Astrocyte of the cerebellum (primary cell): Measurements from ENCODE around the gene PWWP2B.
"Not testable (repeated sequence)": the region's sequence is repeated elsewhere in the genome, so short reads cannot be mapped to it uniquely, and the experiment has no call there.

Source experiments
- DNase-seq: peaks from one replicate; pipeline ENCODE4 v3.0.0-alpha.2; 2011; ENCODE audit warnings: low read depth
- H3K4me3 ChIP-seq: 2 replicates; pipeline ENCODE4 v1.5.1; 2011; ENCODE audit warnings: mild to moderate bottlenecking, low read depth, low read length, moderate library complexity
- in situ Hi-C: cut with HindIII; loops from 2 replicates; pipeline ENCODE4 v1.10.0; 2017; ENCODE audit warnings: low sequenced_read_pairs
- TF ChIP-seq, protein P1 (sequence below): IDR thresholded peaks from 2 replicates; pipeline ENCODE4 v1.5.1; 2012; ENCODE audit warnings: low read length, low read depth, moderate library complexity, mild to moderate bottlenecking; ENCODE audit errors: missing control alignments

Gene PWWP2B

DNA sequence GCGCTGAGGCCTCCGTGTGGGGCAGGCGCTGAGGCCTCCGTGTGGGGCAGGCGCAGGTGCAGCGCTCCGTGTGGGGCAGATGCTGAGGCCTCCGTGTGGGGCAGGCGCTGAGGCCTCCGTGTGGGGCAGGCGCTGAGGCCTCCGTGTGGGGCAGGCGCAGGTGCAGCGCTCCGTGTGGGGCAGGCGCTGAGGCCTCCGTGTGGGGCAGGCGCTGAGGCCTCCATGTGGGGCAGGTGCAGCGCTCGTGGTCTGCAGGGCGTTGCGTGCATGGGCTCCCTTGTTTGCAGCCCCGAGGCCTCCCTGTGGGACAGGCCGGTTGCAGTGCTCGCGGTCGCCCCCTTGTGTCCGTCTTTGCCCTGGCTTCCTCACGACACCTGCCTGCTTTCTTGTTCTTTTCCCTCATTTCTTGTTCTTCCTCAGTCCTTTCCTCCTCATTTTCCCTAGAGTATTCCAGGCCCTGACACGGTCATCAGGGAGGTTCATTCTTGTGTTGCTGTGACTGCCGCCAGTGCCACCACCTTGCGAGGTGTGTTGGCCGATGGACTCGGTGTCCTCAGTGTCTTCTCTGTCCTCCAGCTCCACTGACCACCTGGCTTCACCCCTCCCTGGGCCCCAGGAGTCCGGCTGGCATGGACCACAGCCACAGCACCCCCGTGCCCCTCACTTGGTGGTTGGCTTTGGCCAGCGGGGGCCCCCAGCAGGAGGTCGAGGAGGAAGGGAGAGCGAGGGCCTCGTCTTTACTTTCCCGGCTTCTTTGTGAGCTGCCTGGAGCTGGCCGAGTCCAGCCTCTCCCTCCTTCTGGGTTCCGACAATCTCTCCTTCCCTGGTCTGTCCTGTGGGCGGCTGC, 44.3 kb upstream of the PWWP2B start:
- H3K4me3 ChIP-seq, in situ Hi-C loops: not testable (repeated sequence)
- peak; percentile 36 for DNase-seq
- TF ChIP-seq, protein P1, sequence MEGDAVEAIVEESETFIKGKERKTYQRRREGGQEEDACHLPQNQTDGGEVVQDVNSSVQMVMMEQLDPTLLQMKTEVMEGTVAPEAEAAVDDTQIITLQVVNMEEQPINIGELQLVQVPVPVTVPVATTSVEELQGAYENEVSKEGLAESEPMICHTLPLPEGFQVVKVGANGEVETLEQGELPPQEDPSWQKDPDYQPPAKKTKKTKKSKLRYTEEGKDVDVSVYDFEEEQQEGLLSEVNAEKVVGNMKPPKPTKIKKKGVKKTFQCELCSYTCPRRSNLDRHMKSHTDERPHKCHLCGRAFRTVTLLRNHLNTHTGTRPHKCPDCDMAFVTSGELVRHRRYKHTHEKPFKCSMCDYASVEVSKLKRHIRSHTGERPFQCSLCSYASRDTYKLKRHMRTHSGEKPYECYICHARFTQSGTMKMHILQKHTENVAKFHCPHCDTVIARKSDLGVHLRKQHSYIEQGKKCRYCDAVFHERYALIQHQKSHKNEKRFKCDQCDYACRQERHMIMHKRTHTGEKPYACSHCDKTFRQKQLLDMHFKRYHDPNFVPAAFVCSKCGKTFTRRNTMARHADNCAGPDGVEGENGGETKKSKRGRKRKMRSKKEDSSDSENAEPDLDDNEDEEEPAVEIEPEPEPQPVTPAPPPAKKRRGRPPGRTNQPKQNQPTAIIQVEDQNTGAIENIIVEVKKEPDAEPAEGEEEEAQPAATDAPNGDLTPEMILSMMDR = peak; percentile 59

DNA sequence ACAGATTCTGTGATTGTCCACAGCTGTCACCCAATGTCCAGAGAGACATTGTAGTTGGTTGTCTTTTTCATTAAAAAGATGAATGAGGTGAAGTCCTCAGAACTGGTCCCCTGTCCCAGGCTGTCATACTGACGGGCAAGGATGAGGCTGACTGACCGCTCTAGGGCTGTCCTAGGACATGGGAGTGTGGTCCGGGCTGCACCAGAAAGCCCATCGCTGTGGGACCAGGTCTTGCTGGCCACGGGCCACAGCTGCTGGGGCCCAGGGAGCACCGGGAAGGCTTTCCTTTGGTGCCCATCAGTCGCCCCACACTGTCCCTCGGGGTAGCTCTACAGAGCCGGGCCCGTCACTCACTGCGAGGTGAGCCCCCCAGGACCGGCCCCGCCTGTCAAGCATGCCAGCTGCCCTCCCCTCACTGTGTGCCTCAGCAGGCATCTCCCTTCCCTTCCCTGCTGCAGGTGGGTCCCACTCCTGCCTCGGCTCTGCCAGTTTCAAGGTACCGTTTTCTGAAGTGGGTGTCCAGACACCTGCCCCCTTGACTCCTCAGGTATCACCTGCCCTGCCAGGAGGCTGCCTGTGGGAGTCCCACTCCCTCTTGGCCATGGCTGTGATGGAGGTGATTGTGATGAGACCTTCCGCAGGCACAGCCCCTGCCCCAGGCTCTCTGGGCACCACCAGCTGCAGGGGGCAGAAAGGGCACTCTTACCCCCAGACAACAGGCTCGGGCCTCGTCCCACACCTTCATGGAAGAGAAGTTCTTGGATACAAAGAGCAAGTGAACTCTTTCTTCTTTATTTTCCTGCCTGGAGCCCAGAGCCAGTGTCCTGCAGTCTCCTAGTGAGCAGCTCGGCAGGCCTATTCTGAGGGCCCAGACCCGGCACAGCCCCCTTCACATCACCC, 43.3 kb upstream of the PWWP2B start:
- TF ChIP-seq, protein P1 = no peak
- DNase-seq = no peak
- in situ Hi-C loops = no loop called here
- no peak overlapping the region for H3K4me3 ChIP-seq

DNA sequence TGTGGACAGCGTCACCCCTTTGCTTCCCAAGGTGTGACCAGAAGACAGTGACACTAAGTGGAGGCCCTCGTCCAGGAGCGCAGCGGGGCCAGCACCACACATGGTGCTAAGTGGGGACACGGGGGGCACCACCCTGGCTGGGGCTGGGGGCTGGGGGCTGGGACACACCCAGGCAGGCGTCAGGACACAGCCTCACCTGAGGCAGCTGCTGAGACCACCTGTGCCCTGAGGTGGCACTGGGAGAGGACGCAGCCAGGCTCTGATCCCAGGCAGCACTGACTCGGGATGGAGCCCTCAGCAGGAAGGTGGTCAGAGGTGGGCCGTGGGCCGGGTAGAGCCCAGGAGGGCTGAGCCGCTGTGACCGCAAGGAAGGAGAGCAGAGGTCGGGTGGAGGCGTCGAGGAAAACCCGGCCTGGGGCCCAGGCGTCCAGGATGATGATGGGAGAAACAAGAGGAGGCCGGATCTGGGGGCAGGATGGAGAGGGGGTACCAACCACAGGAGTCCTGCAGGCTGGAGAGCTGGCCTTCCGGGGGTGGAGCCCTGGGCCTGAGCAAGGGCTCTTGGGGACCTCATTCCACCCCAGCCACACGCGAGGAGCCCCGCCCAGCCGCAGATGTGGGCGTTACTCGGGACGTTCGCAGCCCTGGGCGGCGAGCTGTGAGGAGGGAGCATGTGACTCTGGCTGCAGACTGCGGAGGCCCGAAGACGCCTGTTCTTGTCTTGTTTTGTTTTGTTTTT, 42.5 kb upstream of the PWWP2B start:
- H3K4me3 ChIP-seq = no peak overlapping the region
- no peak for DNase-seq
- in situ Hi-C loops = no loop called here
- TF ChIP-seq, protein P1 = no peak

DNA sequence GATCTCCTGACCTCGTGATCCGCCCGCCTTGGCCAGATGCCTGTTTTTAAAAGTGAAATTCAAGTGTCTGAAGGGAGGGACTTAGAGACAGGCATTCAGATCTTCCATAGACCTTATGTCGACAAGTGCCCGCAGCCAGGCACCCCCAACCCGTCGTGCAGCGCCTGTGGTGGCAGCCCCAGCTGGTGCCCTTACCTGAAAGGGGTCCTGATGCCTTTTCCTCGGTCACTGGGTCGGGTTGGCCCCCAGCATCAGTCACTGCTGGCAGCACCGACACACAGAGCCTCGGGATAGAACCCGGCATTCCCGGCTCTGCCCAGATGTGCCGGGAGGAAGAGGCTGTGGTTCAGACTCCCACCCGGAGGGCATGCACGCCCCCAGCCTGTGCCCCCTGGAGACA, 41.7 kb upstream of the PWWP2B start:
- in situ Hi-C loops = no loop called here
- TF ChIP-seq, protein P1 = no peak
- no peak overlapping the region for H3K4me3 ChIP-seq
- no peak for DNase-seq

DNA sequence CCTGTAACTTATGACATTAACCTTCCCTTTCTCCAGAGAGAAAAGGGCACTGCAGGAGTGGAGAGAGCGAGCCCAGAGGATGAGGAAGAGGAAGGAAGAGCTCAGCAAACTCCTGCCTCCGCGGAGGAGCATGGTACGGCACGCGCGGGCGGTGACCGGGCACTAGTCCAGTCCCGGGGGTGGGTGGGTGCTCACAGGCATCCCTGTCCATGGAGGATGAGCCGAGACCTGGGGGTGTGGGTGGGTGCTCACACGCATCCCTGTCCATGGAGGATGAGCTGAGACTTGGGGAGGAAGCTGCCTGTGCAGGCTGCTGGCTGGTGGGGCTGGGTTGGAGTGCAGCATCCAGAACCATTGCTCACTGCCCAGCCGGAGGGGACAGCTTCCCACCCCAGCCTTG, 41.2 kb upstream of the PWWP2B start:
- TF ChIP-seq, protein P1 = no peak
- no peak for DNase-seq

DNA sequence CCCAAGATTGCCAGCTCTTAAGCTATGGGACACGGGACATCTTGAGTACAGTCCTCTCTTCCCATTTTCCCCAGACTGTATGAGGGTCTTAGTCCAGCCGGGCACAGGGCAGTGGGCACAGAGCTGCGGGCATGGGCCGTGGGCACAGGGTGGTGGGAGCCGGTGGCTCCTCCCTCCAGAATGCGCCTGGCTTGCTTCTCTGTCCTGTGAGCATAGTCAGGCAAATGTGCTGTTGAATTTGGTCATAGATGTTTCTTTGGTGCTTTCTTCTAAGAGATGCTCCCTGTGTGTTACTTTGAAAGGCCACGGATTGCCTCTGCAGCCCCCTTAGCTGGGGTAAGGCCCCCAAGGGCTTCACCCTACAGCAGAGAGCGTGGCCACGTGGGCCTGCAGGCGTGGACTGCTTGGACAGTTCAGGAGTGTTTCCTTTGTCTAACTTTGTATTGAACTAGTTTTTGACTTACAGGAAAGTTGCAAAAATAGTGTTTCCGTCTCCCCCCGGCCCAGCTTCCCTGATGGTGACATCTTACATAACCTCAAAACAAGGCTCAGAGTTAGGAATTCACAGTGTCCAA, 40.3 kb upstream of the PWWP2B start:
- TF ChIP-seq, protein P1 = no peak
- in situ Hi-C loops = no loop called here
- no peak for DNase-seq
- H3K4me3 ChIP-seq = no peak overlapping the region

More for the DNA sequence above, 41.2 kb upstream of the PWWP2B start:
- no peak overlapping the region for H3K4me3 ChIP-seq
- in situ Hi-C loops = no loop called here
